ENCODE data around the gene RAB39B. TPM values are rescaled to one million over a fixed set of nuclear protein-coding genes. Genes with fewer than 3 reads are reported as not detected.

The RAB39B gene, protein sequence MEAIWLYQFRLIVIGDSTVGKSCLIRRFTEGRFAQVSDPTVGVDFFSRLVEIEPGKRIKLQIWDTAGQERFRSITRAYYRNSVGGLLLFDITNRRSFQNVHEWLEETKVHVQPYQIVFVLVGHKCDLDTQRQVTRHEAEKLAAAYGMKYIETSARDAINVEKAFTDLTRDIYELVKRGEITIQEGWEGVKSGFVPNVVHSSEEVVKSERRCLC
- total RNA-seq (2014; rRNA removed; shearing (Covaris generic)) (6.6 and 7.2 TPM in 2 replicates), total RNA-seq (2022) (13.4 and 14.3 TPM in 2 replicates), Bru-seq, nascent RNA (percentile 77 among the genes with signal in this experiment), BruChase-seq, experiment 1, labeled RNA remaining after a 6-hour chase (percentile 58 among the genes with signal in this experiment), BruChase-seq, experiment 2, labeled RNA remaining after a 2-hour chase (percentile 91 among the genes with signal in this experiment)
- long read RNA-seq, transcript RAB39B-201 (2 exons, 3,505 nt): major isoform, 17 of 21 reads
- long read RNA-seq, partial matches to known transcripts: 0 of 21 reads
- long read RNA-seq, other reads (novel, unspliced or antisense): 4 of 21 reads

DNA sequence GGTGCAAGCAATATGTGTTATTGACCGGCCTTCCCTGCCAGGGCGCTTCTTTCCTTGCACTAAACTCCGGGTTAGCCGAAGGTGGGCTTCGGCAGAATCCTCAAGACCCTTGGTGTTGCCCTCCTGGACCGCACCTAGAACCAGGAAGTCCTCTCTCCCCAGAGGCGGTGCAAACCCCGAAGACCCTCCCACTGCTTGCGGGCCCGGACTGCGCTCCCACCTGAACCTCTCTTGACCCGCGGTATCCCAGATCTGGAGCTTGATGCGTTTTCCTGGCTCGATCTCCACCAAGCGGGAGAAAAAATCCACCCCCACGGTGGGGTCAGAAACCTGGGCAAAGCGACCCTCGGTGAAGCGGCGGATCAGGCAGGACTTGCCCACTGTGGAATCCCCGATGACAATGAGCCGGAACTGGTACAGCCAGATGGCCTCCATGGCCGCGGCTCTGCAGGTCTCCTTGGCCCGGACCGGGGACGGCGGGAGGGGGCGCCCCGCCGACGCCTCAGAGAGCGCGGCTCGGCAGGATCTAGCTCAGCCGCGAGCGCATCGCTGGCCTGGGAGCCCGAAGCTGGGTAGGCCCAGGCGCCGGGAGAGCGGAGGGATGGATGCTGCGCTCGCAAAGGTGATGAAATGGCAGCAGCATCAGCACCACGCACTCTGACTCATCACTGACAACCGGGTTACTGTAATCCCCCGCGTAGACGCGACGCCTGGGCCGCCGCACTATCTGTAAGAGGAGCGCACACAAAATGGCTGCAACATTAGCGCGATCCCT, at the start of gene RAB39B:
Gene RAB39B (minus strand): TSS at position 638 of the 775 bp plus-strand sequence. CDS start 203 bp downstream, at position 435.
- Histone ChIP-seq H3K4me2 (ENCODE audit: low read length) (peak within 1 kb of the TSS; percentile 78), H3K9me3 (ENCODE audit: low read length) (no peaks in the 10 kb centered on the region), H3K79me2 (ENCODE audit: insufficient read depth, low read depth, low read length) (peaks cover 30% of the 10 kb centered on the region; the same call in 1 of the 2 replicates), H3K9me2 (ENCODE audit: insufficient read depth, low read length) (no peaks in the 10 kb centered on the region), H4K20me1 (ENCODE audit: insufficient read depth, low read length) (no peaks in the 10 kb centered on the region), H3K27ac (ENCODE audit: low read depth, low read length, poor library complexity, severe bottlenecking) (peak within 1 kb of the TSS; percentile 70), H3K4me1 (ENCODE audit: insufficient read depth, low read length, poor library complexity, severe bottlenecking) (peaks cover 12% of the 10 kb centered on the region), H3K36me3 (ENCODE audit: insufficient read depth, low read length) (peaks cover 8% of the 10 kb centered on the region), H2AFZ (ENCODE audit: low read length) (peak within 1 kb of the TSS; percentile 89), H3K4me3 (ENCODE audit: low read depth, low read length, poor library complexity, severe bottlenecking) (peak within 1 kb of the TSS; percentile 80)
- POLR2A ChIA-PET: interaction anchor here (1.0 kb wide), 1 partner anchor 48 kb away, joined by 3 read pairs; no protein-coding TSS in a partner anchor
- no peak for TF ChIP-seq EZH2phosphoT487 (IDR thresholded peaks at IDR 0.05; ENCODE audit: borderline replicate concordance, low read depth, low read length)
- TF ChIP-seq, protein P1, sequence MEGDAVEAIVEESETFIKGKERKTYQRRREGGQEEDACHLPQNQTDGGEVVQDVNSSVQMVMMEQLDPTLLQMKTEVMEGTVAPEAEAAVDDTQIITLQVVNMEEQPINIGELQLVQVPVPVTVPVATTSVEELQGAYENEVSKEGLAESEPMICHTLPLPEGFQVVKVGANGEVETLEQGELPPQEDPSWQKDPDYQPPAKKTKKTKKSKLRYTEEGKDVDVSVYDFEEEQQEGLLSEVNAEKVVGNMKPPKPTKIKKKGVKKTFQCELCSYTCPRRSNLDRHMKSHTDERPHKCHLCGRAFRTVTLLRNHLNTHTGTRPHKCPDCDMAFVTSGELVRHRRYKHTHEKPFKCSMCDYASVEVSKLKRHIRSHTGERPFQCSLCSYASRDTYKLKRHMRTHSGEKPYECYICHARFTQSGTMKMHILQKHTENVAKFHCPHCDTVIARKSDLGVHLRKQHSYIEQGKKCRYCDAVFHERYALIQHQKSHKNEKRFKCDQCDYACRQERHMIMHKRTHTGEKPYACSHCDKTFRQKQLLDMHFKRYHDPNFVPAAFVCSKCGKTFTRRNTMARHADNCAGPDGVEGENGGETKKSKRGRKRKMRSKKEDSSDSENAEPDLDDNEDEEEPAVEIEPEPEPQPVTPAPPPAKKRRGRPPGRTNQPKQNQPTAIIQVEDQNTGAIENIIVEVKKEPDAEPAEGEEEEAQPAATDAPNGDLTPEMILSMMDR (conservative IDR thresholded peaks at IDR 0.05; ENCODE audit: low read length): peak; percentile 40
- intact Hi-C loops (cut with micrococcal nuclease; ENCODE audit: unreplicated experiment): loop anchor here (1.0 kb wide), 1 partner anchor 48 kb away; the partner anchor contains the start of gene VBP1
- BruUV-seq (replicated peaks): no TSS peak
- CTCF ChIA-PET (ENCODE audit: unreplicated experiment): interaction anchor here (0.8 kb wide), 1 partner anchor 47 kb away, joined by 3 read pairs; the partner anchor contains the start of gene VBP1
- peak; percentile 76 for DNase-seq (ENCODE audit: low spot score)

DNA sequence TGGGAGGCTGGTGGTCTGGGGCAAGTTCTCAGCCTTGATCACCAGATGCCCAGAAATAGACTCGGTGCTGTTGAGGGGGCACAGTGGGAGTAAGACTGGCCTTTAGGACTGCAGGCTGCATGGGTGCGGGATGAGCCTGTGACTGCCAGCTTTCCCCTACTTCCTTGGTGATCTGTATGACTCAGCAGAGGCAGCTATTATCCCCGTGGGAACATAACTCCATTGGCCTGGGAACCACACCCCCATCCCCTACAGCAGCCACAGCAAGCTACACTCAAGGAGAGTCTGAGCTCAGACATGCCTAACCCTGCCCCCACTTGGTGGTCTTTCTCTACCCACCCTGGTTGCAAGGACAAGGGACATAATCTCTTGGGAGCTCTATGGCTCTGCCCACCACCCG, 49.5 kb upstream of the RAB39B start:
- H3K4me2 ChIP-seq (ENCODE audit: low read length): no peak overlapping the region
- intact Hi-C loops (cut with micrococcal nuclease; ENCODE audit: unreplicated experiment): no loop called here
- DNase-seq (ENCODE audit: low spot score): no peak
- no peak overlapping the region for H3K4me3 ChIP-seq (ENCODE audit: low read depth, low read length, poor library complexity, severe bottlenecking)
- POLR2A ChIA-PET: no interaction called here
- no peaks in the 10 kb centered on the region for H3K9me3 ChIP-seq (ENCODE audit: low read length)
- no TSS peak for BruUV-seq (replicated peaks)
- CTCF ChIA-PET (ENCODE audit: unreplicated experiment): no interaction called here
- no peaks in the 10 kb centered on the region for H3K4me1 ChIP-seq (ENCODE audit: insufficient read depth, low read length, poor library complexity, severe bottlenecking)
- H2AFZ ChIP-seq (ENCODE audit: low read length): no peak overlapping the region
- no peaks in the 10 kb centered on the region for H3K79me2 ChIP-seq (ENCODE audit: insufficient read depth, low read depth, low read length)
- H3K36me3 ChIP-seq (ENCODE audit: insufficient read depth, low read length): no peaks in the 10 kb centered on the region
- H3K9me2 ChIP-seq (ENCODE audit: insufficient read depth, low read length): no peaks in the 10 kb centered on the region
- H4K20me1 ChIP-seq (ENCODE audit: insufficient read depth, low read length): no peaks in the 10 kb centered on the region
- no peak overlapping the region for H3K27ac ChIP-seq (ENCODE audit: low read depth, low read length, poor library complexity, severe bottlenecking)
- TF ChIP-seq, protein P1 (conservative IDR thresholded peaks at IDR 0.05; ENCODE audit: low read length): no peak
- TF ChIP-seq EZH2phosphoT487 (IDR thresholded peaks at IDR 0.05; ENCODE audit: borderline replicate concordance, low read depth, low read length): no peak

All from OCI-LY7 (cell line).